ENCODE measurements around the gene TACSTD2.

- TF ChIP-seq CTCF (conservative IDR thresholded peaks at IDR 0.05; ENCODE audit: low read depth, low read length), result no peak
- no peak for TF ChIP-seq EZH2 (IDR thresholded peaks at IDR 0.05; ENCODE audit: borderline replicate concordance, low read depth, low read length, poor library complexity, severe bottlenecking)
Observed at GRCh38 chr1:58580186-58580585, 3.1 kb upstream of the TACSTD2 start.
